Measurements from ENCODE around the gene PINLYP.

PINLYP gene

DNA sequence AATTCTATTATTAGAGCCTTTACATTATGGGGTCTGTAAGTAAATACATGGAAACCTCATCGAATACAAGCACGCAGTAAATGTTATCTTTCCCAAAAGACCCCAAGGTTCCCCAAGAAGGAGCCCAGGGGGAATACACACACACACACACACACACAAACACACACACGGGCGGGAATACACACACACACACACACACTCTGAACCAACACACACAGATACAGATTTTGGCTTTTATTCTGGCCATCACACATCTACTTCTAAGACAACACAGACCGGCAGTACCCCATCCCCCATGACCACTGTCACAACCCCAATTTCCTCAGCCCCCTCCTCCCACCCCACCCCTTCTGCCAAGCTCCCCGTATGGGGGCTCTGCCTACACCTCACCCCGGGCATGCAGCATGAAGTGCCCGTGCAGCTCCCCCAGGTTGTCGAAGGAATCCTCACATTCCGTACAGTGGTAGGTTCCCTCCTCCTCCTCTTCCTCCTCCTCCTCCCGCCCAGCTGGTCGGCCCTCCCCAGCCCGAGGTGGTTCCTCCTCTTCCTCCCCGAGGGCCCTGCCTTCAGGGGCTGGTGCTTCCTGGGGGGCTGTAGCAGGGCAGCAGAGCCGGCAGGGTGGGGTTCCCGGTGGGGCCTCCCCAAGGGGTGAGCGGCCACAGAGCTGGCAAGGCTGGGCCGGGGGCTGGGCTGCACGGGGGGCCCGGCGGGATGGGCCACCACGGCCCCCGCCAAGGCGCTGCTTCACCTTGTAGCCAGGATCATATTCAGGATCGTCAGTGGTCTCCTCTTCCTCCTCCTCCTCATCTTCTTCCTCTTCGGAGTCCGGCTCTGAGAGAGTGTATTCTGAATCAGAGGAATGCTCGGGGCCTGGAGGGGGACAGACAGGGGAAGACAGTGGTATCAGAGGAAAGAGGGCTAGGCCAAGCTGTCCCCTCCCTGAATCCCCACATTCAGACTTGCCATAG, 31.9 kb downstream of the PINLYP start:
- no peak for FAIRE-seq
- DNase-seq (ENCODE audit: insufficient read length, low spot score): no peak
- no peak for TF ChIP-seq CTCF (IDR thresholded peaks at IDR 0.05; ENCODE audit: insufficient read depth, missing control alignments)

GRCh38 chr19:43609872-43610271, 34.3 kb downstream of the PINLYP start:
- no peak for FAIRE-seq
- no peak for DNase-seq (ENCODE audit: insufficient read length, low spot score)
- no peak for TF ChIP-seq CTCF (IDR thresholded peaks at IDR 0.05; ENCODE audit: insufficient read depth, missing control alignments)

GRCh38 chr19:43610493-43610892, 34.9 kb downstream of the PINLYP start:
- DNase-seq (ENCODE audit: insufficient read length, low spot score) (no peak), FAIRE-seq (no peak)
- no peak for TF ChIP-seq CTCF (IDR thresholded peaks at IDR 0.05; ENCODE audit: insufficient read depth, missing control alignments)

GRCh38 chr19:43611788-43612187, 36.2 kb downstream of the PINLYP start, which contains the start of gene SRRM5:
SRRM5 (plus strand) TSS chr19:43612088; CDS start chr19:43612122, 34 bp downstream.
- TF ChIP-seq CTCF (IDR thresholded peaks at IDR 0.05; ENCODE audit: insufficient read depth, missing control alignments): no peak
- DNase-seq (ENCODE audit: insufficient read length, low spot score) (no peak), FAIRE-seq (no peak)

- no peak for TF ChIP-seq CTCF (IDR thresholded peaks at IDR 0.05; ENCODE audit: insufficient read depth, missing control alignments)
- DNase-seq (ENCODE audit: insufficient read length, low spot score): no peak
- no peak for FAIRE-seq
These were observed 36.8 kb downstream of the PINLYP start for GRCh38 chr19:43612374-43612773.

GRCh38 chr19:43616306-43616705, 40.7 kb downstream of the PINLYP start:
- FAIRE-seq (no peak), DNase-seq (ENCODE audit: insufficient read length, low spot score) (no peak)
- no peak for TF ChIP-seq CTCF (IDR thresholded peaks at IDR 0.05; ENCODE audit: insufficient read depth, missing control alignments)

DNA sequence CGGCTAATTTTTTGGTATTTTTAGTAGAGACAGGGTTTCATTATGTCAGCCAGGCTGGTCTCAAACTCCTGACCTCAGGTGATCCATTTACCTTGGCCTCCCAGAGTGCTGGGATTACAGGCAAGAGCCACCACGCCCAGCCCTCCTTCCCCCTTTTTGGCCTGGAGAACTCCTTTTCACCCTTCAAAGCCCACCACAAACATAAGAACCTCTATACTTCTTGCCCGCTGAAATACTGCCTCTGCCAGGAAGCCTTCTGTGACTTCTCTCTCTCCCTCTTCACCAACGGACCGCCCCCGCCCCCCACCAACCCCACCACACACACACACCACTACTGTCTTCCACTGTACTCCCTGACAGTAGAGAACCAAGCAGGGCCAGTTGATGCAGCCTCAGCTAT, 41.4 kb downstream of the PINLYP start:
- FAIRE-seq (no peak), DNase-seq (ENCODE audit: insufficient read length, low spot score) (no peak)
- TF ChIP-seq CTCF (IDR thresholded peaks at IDR 0.05; ENCODE audit: insufficient read depth, missing control alignments): no peak
